Neuron (in vitro differentiated cells): ENCODE data around the gene TMEM250.
"Not testable (repeated sequence)": the region's sequence is repeated elsewhere in the genome, so short reads cannot be mapped to it uniquely, and the experiment has no call there.

Experiments used
- H2AFZ ChIP-seq: one replicate; pipeline ENCODE4 v1.6.1; 2013; ENCODE audit warnings: low read depth, mild to moderate bottlenecking, inconsistent platforms, low read length, moderate library complexity
- H3K27me3 ChIP-seq: one replicate; pipeline ENCODE4 v1.6.1; 2013; ENCODE audit warnings: low read length; ENCODE audit not compliant: insufficient read depth
- H3K36me3 ChIP-seq: one replicate; pipeline ENCODE4 v1.6.1; 2013; ENCODE audit warnings: low read length; ENCODE audit not compliant: insufficient read depth
- H3K4me1 ChIP-seq: one replicate; pipeline ENCODE4 v1.6.1; 2013; ENCODE audit warnings: low read length; ENCODE audit not compliant: insufficient read depth
- H3K4me3 ChIP-seq: 2 replicates; pipeline ENCODE4 v1.5.1; 2013; ENCODE audit warnings: mild to moderate bottlenecking, low read length, moderate library complexity
- H3K9me3 ChIP-seq: one replicate; pipeline ENCODE4 v1.6.1; 2013; ENCODE audit warnings: low read length

The TMEM250 gene

GRCh38 chr9:136151848-136152542 lies 33.3 kb upstream of the TMEM250 start:
- H3K9me3 ChIP-seq = no peaks in the 10 kb centered on the region
- H2AFZ ChIP-seq = no peak overlapping the region
- H3K27me3 ChIP-seq = peaks cover 57% of the 10 kb centered on the region
- peaks cover 32% of the 10 kb centered on the region for H3K4me1 ChIP-seq
- H3K4me3 ChIP-seq = no peak overlapping the region
- H3K36me3 ChIP-seq = no peaks in the 10 kb centered on the region

GRCh38 chr9:136151214-136151804 lies 32.6 kb upstream of the TMEM250 start:
- Histone ChIP-seq H3K27me3 (peaks cover 58% of the 10 kb centered on the region), H3K36me3 (no peaks in the 10 kb centered on the region)

GRCh38 chr9:136150664-136151213 lies 32.1 kb upstream of the TMEM250 start:
- H3K27me3 ChIP-seq = peaks cover 60% of the 10 kb centered on the region

More at GRCh38 chr9:136151214-136151804, 32.6 kb upstream of the TMEM250 start:
- peaks cover 26% of the 10 kb centered on the region for H3K4me1 ChIP-seq
- no peaks in the 10 kb centered on the region for H3K9me3 ChIP-seq
- no peak overlapping the region for H3K4me3 ChIP-seq
- H2AFZ ChIP-seq = no peak overlapping the region

GRCh38 chr9:136149853-136150252 lies 31.2 kb upstream of the TMEM250 start:
- Histone ChIP-seq H3K9me3 (no peaks in the 10 kb centered on the region), H3K36me3 (no peaks in the 10 kb centered on the region), H3K4me3 (no peak overlapping the region), H3K4me1 (peaks cover 24% of the 10 kb centered on the region), H3K27me3 (peaks cover 60% of the 10 kb centered on the region), H2AFZ (no peak overlapping the region)

More at GRCh38 chr9:136150664-136151213, 32.1 kb upstream of the TMEM250 start:
- H3K4me1 ChIP-seq = peaks cover 24% of the 10 kb centered on the region
- H3K4me3 ChIP-seq, H3K36me3 ChIP-seq, H3K9me3 ChIP-seq, H2AFZ ChIP-seq: not testable (repeated sequence)

- Histone ChIP-seq H3K4me1 (peaks cover 24% of the 10 kb centered on the region), H3K27me3 (peaks cover 62% of the 10 kb centered on the region), H3K36me3 (no peaks in the 10 kb centered on the region), H3K4me3 (no peak overlapping the region), H3K9me3 (no peaks in the 10 kb centered on the region), H2AFZ (no peak overlapping the region)
Measured at GRCh38 chr9:136149337-136149736, 30.7 kb upstream of the TMEM250 start.

- Histone ChIP-seq H2AFZ (no peak overlapping the region), H3K4me3 (no peak overlapping the region), H3K27me3 (peaks cover 67% of the 10 kb centered on the region), H3K9me3 (no peaks in the 10 kb centered on the region), H3K4me1 (peaks cover 24% of the 10 kb centered on the region), H3K36me3 (no peaks in the 10 kb centered on the region)
Measured at GRCh38 chr9:136148766-136149165, 30.1 kb upstream of the TMEM250 start.

- no peaks in the 10 kb centered on the region for H3K36me3 ChIP-seq
- peaks cover 24% of the 10 kb centered on the region for H3K4me1 ChIP-seq
- H3K27me3 ChIP-seq = peaks cover 73% of the 10 kb centered on the region
- no peaks in the 10 kb centered on the region for H3K9me3 ChIP-seq
- H2AFZ ChIP-seq = no peak overlapping the region
- H3K4me3 ChIP-seq = no peak overlapping the region
Measured at GRCh38 chr9:136147890-136148714, 29.4 kb upstream of the TMEM250 start.

- Histone ChIP-seq H2AFZ (no peak overlapping the region), H3K4me1 (peaks cover 24% of the 10 kb centered on the region), H3K27me3 (peaks cover 69% of the 10 kb centered on the region), H3K9me3 (no peaks in the 10 kb centered on the region), H3K36me3 (no peaks in the 10 kb centered on the region), H3K4me3 (no peak overlapping the region)
Measured at GRCh38 chr9:136147038-136147889, 28.6 kb upstream of the TMEM250 start.

- H3K4me1 ChIP-seq = peaks cover 17% of the 10 kb centered on the region
- no peaks in the 10 kb centered on the region for H3K9me3 ChIP-seq
- no peak overlapping the region for H2AFZ ChIP-seq
- no peaks in the 10 kb centered on the region for H3K36me3 ChIP-seq
- H3K27me3 ChIP-seq = peaks cover 67% of the 10 kb centered on the region
- H3K4me3 ChIP-seq = no peak overlapping the region
Measured at GRCh38 chr9:136146126-136147037, 27.7 kb upstream of the TMEM250 start.

- Histone ChIP-seq H3K4me3 (no peak overlapping the region), H3K27me3 (peaks cover 67% of the 10 kb centered on the region), H3K4me1 (peaks cover 13% of the 10 kb centered on the region), H3K36me3 (no peaks in the 10 kb centered on the region), H3K9me3 (no peaks in the 10 kb centered on the region), H2AFZ (no peak overlapping the region)
Measured at GRCh38 chr9:136145580-136145979, 26.9 kb upstream of the TMEM250 start.

GRCh38 chr9:136144450-136144849 lies 25.8 kb upstream of the TMEM250 start:
- H2AFZ ChIP-seq = no peak overlapping the region
- H3K9me3 ChIP-seq = no peaks in the 10 kb centered on the region
- H3K27me3 ChIP-seq = peaks cover 61% of the 10 kb centered on the region
- no peaks in the 10 kb centered on the region for H3K36me3 ChIP-seq
- H3K4me3 ChIP-seq = no peak overlapping the region
- H3K4me1 ChIP-seq = peaks cover 13% of the 10 kb centered on the region
